Measurements from ENCODE around the gene C1QTNF3. TPM values are rescaled to one million over a fixed set of nuclear protein-coding genes. Genes with fewer than 3 reads are reported as not detected.
A peak's percentile ranks its signal among the peaks of the same experiment; 100 is the strongest.

C1QTNF3 gene
- total RNA-seq, 2 experiments from 2014 or later: 1.3 to 1.4 TPM

- Mint-ChIP-seq H3K36me3 (ENCODE audit: low read depth) (peaks cover 6% of the 10 kb centered on the region), H3K27me3 (no peaks in the 10 kb centered on the region), H3K9me3 (no peaks in the 10 kb centered on the region), H3K4me1 (ENCODE audit: low read depth) (peaks cover 17% of the 10 kb centered on the region), H3K4me3 (no peak overlapping the region), H3K27ac (no peak overlapping the region)
- ATAC-seq (no peak), DNase-seq (no peak)
- no peak for TF ChIP-seq CTCF (IDR thresholded peaks at IDR 0.05)
- POLR2A ChIA-PET: no interaction called here
- intact Hi-C loops (cut with micrococcal nuclease): no loop called here
- CTCF ChIA-PET: no interaction called here
These were observed 16.8 kb downstream of the C1QTNF3 start for GRCh38 chr5:34026089-34026761.

- POLR2A ChIA-PET: interaction anchor here (0.8 to 1.2 kb wide), 2 partner anchors 13 to 16 kb away, joined by 3 read pairs; no protein-coding TSS in a partner anchor
- peak; percentile 98 for ATAC-seq
- TF ChIP-seq CTCF (IDR thresholded peaks at IDR 0.05): no peak
- peak; percentile 73 for DNase-seq
- peaks cover 4% of the 10 kb centered on the region for H3K36me3 Mint-ChIP-seq (ENCODE audit: low read depth)
- no peak overlapping the region for H3K4me3 Mint-ChIP-seq
- intact Hi-C loops (cut with micrococcal nuclease): no loop called here
- no peaks in the 10 kb centered on the region for H3K27me3 Mint-ChIP-seq
- peak overlapping the region; percentile 81 for H3K27ac Mint-ChIP-seq
- H3K4me1 Mint-ChIP-seq (ENCODE audit: low read depth): peaks cover 22% of the 10 kb centered on the region
- no peaks in the 10 kb centered on the region for H3K9me3 Mint-ChIP-seq
- CTCF ChIA-PET: interaction anchor here (1.7 kb wide), 1 partner anchor 14 kb away, joined by 4 read pairs; no protein-coding TSS in a partner anchor
These were observed 20.8 kb downstream of the C1QTNF3 start for GRCh38 chr5:34022121-34022705.

DNA sequence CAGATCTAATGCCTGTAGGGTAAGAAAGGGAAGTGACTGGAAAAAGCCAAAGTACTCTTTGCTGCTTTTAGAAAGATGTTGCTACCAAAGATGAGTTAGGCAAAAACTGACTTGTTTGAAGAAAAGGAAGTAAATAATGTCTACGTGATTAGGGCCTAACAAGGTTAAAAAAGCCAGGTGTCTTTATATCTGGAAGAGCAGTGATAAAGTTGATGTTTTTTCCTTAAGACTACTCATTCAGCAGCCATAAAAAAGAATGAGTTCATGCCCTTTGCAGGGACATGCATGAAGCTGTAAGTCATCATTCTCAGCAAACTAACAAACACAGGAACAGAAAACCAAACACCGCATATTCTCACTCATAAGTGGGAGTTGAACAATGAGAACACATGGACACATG is 21.7 kb downstream of the C1QTNF3 start:
- Mint-ChIP-seq H3K4me1 (ENCODE audit: low read depth) (peaks cover 22% of the 10 kb centered on the region), H3K27ac (peak overlapping the region; percentile 81), H3K4me3 (no peak overlapping the region), H3K9me3 (no peaks in the 10 kb centered on the region), H3K36me3 (ENCODE audit: low read depth) (peaks cover 4% of the 10 kb centered on the region), H3K27me3 (no peaks in the 10 kb centered on the region)
- no peak for TF ChIP-seq CTCF (IDR thresholded peaks at IDR 0.05)
- intact Hi-C loops (cut with micrococcal nuclease): no loop called here
- ChIA-PET POLR2A (interaction anchor here (0.8 kb wide), 1 partner anchor 16 kb away, joined by 3 read pairs; no protein-coding TSS in a partner anchor), CTCF (no interaction called here)
- no peak for DNase-seq
- no peak for ATAC-seq

GRCh38 chr5:34020726-34021125 is 22.3 kb downstream of the C1QTNF3 start:
- intact Hi-C loops (cut with micrococcal nuclease): no loop called here
- no peak for ATAC-seq

More at GRCh38 chr5:34020726-34021125, 22.3 kb downstream of the C1QTNF3 start:
- no peak overlapping the region for H3K4me3 Mint-ChIP-seq
- no peak for TF ChIP-seq CTCF (IDR thresholded peaks at IDR 0.05)
- H3K9me3 Mint-ChIP-seq: no peaks in the 10 kb centered on the region
- no peaks in the 10 kb centered on the region for H3K27me3 Mint-ChIP-seq
- H3K4me1 Mint-ChIP-seq (ENCODE audit: low read depth): peaks cover 23% of the 10 kb centered on the region
- peaks cover 4% of the 10 kb centered on the region for H3K36me3 Mint-ChIP-seq (ENCODE audit: low read depth)
- ChIA-PET POLR2A (no interaction called here), CTCF (interaction anchor here (1.2 kb wide), 1 partner anchor 23 kb away, joined by 7 read pairs; no protein-coding TSS in a partner anchor)
- no peak for DNase-seq
- H3K27ac Mint-ChIP-seq: peak overlapping the region; percentile 81

All from activated CD8-positive, alpha-beta T cell treated with anti-CD3 and anti-CD28 coated beads for 36 hours (primary cell).